Activated CD4-positive, alpha-beta T cell treated with anti-CD3 and anti-CD28 coated beads, Interleukin-2, amount 50 U/mL, for 1 hour (primary cell): ENCODE data around the gene MRPL55.

Source experiments
- DNase-seq: peaks from one replicate; pipeline ENCODE4 v3.0.0-alpha.2; 2020

The MRPL55 gene

GRCh38 chr1:228109073-228109961 is at the start of gene MRPL55:
Gene MRPL55 (minus strand): TSS chr1:228109299. CDS start chr1:228108260, 1,039 bp downstream.
- DNase-seq = peak; percentile 99

- DNase-seq = no peak
Observed at GRCh38 chr1:228158151-228159007, 49.3 kb upstream of the MRPL55 start.

GRCh38 chr1:228157729-228158126 is 48.6 kb upstream of the MRPL55 start:
- no peak for DNase-seq

DNA sequence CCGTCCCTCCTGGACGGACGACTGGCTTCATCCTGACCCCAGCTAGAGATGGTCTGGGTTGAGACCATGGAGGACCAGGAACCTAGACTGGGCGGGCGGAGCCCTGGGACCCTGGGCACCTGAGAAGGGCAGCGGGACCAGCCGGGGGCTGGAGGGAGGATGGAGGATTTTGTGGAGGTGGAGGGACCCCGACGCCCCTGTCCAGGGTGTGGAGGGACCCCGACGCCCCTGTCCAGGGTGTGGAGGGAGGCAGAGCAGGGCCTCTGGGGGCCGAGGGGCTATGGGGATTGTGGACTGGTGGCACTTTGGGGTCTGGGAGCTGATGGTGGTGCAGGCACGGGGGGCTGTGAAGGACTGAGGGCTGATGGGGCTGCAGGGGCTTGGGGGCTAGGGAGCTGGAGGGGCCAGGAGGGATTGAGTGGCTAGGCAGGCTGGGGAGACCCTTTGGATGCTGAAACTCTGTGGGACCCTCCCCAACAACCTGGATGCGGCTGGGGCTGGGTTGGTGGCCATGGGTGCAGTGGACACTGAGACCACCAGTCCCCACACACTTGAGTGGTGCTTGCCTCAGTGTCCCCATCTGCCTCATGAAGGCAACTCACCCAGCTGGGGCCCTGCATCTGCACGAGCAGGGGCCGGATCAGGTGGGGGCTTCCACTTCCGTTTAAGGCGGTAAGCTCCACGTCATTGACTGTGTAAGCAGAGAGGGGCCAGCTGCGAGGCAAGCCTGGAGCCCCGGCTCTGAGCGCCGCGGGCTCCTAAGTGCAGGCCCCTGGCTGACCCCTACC is 48.0 kb upstream of the MRPL55 start:
- no peak for DNase-seq

- no peak for DNase-seq
Observed at GRCh38 chr1:228156515-228156881, 47.4 kb upstream of the MRPL55 start.

DNA sequence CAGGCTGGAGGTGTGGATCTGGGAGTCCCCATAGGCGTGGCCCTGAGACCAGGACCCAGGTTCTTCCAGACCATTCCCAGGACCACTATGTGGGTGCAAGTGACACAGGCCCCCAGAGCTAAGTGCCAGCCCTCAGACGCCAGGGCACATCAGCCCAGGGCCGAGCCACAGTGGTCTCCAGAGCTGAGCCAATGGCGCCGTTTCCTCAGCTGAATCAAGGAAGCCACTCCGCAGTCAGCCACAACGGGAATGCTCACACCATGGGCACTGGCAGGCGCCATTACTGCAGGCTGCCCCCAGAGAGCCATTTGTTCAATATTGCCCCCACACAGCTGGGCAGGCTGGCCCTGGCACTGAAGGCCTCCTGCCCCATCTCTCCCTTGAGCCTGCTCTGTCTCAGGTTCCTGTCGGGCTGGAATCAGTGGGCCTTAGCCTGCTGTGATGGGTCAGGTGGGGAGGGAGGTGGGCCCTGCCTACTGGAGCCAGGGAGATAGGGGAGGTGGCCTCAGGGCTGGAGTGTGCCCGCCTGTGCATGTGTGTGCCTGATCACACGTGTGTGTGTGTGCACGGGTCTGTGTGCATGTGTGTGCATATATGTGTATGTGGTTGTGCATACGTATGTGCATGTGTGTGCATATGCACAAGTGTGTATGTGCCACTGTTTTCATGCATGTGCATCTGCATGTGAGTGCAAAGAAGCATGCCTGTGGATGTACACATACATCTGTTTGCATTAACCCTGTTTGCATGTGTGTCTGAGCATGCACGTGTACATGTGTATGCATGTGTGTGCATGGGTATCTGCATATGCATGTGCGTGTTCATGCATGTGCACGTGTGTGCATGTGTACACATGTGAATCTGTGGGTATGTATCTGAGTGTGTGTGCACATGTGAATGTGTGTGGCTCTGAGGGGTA is 46.8 kb upstream of the MRPL55 start:
- no peak for DNase-seq

DNA sequence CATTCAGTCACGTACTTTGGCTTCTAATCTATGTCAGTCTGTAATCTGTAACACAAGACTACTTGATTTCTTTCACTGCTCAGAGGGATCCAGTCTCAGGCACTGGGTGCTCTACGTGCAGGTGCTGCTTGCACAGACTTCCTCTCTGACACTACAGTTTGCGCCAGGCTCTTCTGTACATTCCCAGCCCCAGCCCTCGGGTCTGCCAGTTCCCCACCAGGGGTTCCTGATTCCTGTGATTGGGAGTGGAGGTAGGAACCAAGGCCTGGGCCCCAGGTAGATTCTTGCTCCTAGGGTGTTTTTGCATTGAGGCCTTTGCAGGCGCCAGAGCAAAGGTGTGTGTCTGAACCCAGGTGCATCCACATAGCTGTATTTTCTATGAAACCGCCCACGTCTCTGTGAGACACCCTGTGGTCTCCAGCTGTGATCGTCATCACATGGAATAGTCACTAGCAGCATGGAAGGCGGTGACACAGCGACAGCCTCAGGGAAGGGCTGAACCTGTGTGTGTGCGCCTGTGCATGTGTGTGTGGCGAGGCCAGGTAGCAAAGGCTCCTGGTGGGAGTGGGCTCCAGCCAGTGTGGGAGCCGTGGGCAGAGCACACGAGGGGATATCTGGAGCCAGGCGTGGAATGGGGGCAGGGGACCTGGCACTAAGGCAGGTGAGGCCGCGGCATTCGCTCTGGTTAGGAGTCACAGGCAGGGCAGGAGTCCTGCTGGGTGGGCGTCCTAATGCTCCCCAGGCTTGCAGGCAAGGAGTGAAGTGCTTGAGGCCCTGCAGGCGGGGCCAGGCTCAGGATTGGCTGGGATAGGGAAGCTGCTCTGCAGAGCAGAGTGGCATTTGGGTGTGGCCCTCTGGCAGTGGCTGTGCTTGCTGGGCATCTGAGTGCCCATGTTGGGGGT is 45.8 kb upstream of the MRPL55 start:
- no peak for DNase-seq

- DNase-seq = no peak
Observed at GRCh38 chr1:228154021-228154669, 45.0 kb upstream of the MRPL55 start.

DNA sequence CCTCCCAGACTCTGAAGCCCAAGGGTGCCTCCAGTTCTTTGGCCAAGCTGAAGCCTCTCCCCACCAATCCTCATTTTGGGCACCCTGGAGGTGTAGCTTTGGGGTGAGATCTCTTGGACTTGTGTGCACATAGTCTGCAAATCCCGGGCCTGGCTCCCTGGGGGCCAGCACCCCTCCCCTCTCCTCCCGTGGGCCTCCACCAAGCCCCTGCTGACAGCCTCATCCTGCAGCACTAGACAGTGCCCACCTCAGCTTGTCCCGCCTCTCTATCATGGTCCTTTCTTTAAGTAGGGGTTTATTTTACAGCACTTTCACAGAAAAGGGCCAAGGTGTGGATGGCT is 43.8 kb upstream of the MRPL55 start:
- no peak for DNase-seq

GRCh38 chr1:228152097-228152917 is 43.2 kb upstream of the MRPL55 start:
- no peak for DNase-seq

DNA sequence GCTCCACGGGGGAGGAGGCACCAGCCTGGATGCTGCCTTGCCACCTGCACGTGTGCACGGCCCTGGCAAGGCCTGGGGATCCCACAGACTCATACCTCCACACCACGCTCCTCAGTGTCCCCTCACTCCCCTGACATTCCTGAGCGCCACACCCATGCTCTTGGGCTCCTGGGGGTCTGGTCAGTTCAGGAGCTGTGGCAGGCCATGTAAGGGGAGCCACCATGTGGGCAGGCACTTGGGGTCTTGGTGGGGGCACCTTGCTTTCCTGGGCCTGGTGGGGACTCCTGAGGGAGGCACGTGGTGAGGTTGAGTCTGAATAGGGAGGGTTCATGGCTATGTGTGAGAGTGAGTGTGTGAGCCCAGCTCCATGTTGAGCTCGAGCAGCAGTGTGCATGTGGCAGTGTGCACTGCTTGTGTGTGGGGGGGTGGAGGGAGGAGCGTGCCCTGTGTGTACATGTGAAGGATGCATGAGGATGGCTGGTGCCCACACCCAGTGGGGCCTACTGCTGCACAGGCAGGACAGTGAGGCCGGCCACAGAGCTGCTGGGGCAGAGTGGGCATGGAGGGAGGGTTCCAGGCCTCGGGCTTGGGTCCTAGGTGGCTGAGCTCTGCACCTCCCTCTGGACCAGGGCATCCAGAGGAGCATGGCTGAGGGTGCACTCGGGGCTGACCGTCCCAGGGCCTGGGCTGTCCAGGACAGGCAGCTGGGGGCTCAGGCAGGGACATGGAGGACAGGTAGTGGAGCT is 42.3 kb upstream of the MRPL55 start:
- no peak for DNase-seq

DNA sequence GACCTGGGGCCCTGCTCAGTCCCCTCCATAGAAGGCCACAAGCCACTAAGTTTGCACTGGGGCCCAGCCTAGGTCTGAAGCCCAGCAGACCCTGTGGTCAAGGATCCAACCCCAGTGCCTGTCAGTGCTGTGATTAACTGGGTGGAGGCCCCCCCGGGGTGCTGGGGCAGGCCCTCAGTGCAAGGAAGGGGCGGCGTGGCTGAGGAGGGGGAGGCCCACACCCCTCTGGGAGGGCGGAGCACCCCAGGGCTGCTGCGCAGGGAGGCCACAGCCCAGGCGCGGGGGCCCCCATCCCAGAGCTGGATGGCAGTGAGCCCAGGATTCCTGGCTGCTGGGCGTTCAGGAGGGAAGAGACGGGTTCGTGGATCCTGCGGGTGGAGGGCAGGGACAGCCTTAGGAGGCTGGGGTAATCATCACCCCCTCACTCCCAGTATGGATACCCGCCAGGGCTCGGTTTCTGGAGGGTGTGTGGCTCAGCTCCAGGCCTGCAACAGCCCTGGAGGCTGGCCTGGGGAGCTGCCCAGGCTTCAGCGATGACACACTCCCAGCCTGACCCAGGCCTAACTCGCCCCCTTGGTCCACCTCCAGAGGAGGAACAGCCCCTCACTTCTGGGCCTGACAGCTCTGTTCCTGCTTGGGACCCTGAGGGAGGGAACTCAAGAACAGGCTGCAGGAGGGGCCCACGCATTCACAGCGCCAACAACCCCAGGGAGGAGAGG is 41.5 kb upstream of the MRPL55 start:
- DNase-seq = no peak

DNA sequence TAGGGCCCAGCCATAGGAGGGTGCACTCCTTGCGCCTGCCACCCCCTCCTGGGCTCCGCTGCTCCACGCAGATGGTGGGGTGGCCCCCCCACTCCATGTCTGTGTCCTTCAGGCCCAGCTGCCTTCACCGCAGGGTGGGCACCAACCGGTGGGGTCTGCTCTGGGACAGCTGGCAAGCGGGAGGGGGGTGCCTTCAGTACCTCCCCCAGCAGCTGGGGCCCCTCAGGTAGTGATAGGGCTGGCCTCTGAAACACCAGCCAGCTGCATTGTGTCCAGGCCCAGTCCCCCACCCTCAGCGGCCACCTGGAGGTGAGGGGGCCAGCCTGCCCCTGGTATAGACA is 41.0 kb upstream of the MRPL55 start:
- no peak for DNase-seq

DNA sequence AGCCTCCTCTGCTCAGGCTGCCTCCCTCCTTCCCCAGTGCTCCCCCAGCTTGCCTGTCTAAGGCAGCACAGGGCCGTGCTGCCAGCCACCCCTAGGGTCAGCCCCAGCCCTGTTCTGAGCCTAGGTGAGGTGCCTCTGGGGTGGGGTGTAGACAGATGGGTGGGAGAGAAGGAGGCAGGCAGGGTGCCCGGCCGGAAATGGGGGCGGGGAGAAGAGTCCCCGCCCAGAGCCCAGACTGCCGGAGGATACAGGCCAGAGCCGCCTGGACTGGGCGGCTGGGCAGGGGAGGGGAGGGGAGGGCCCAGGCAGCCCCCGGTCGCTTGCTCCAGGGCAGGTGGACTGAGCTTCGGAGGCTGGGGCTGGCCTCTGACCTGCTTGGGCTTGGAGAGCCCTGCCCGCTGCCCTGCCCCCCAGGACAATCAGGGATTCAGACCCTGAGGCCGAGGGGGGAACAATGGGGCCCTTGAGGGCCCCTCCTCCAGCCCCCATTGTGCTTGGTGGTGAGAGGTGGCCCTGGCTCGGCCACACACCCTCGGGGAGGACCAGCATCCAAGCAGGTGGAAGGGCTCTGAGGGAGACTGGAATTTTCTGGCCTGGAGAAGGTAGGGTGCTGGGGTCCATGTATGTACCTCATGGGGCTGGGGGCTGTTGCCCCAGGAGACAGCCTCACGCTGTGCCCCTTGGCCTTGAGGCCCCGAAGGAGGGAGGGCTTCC is 40.5 kb upstream of the MRPL55 start, which contains the start of gene GJC2:
Gene GJC2 (plus strand): TSS at position 525 of the 714 bp plus-strand sequence. CDS start 7,829 bp downstream, outside the sequence.
- DNase-seq = no peak

- DNase-seq = no peak
Observed at GRCh38 chr1:228148935-228149405, 39.9 kb upstream of the MRPL55 start.

- no peak for DNase-seq
Observed at GRCh38 chr1:228148196-228148861, 39.2 kb upstream of the MRPL55 start.

- DNase-seq = no peak
Observed at GRCh38 chr1:228147768-228148167, 38.7 kb upstream of the MRPL55 start.
